Heart left ventricle (tissue), 13 donors: ENCODE results near the gene HARS1.

Experiments used
- CTCF ChIP-seq, 12 donors: fragments of 200-600 bp; sonication (generic) in 4 of 12; IDR thresholded peaks; one replicate each; pipeline versions ENCODE4 v1.5.0 to v1.8.0; 2018 to 2022; ENCODE audit warnings: antibody characterized with exemption in 12 of 12, mild to moderate bottlenecking in 5 of 12
- POLR2A ChIP-seq, 2 donors: fragments of 450-650 bp; IDR thresholded peaks; one replicate each; pipeline ENCODE4 v1.6.1; 2017; ENCODE audit warnings: antibody characterized with exemption in 2 of 2, mild to moderate bottlenecking in 2 of 2, moderate library complexity in 2 of 2
- donor health status: ischemic (EF 13 %, LVEDD 7.1; RV severe dilation, severe dysfunction).
- donor health status: DM: no; HTN: yes; CAD: no.
- donor health status: DM: no; HTN: no; CAD: no.
- donor health status: ischemic (EF 25% LVEDD 6.9; RV normal size, moderate dysfunction).
- donor health status: ischemic (EF 25% LVEDD 5.7; RV mildly dilated, moderate dysfunction).
- donor health status: ischemic (EF 35%, LVEDD 5.7; RV mildly dilated, moderate dysfunction).
- donor health status: nonischemic (EF 11% LVEDD 7.7; RV severe dilation, severe dysfunction).
- donor health status: DM: yes; HTN: yes; CAD: no.
- donor health status: PGD.
- donor health status: ischemic (EF 29% LVEDD 5.4; RV normal size, mild dysfunction).
- donor health status: nonischemic (EF 23%, LVEDD 6.1; RV moderate dilation, normal function).

GRCh38 chr5:140627972-140628371 is 63.2 kb downstream of the HARS1 start:
- no peak for TF ChIP-seq CTCF (IDR thresholded peaks at IDR 0.05)
- no peak for TF ChIP-seq POLR2A (IDR thresholded peaks at IDR 0.05)
